ENCODE measurements around the gene HPS1.

HPS1 gene

DNA sequence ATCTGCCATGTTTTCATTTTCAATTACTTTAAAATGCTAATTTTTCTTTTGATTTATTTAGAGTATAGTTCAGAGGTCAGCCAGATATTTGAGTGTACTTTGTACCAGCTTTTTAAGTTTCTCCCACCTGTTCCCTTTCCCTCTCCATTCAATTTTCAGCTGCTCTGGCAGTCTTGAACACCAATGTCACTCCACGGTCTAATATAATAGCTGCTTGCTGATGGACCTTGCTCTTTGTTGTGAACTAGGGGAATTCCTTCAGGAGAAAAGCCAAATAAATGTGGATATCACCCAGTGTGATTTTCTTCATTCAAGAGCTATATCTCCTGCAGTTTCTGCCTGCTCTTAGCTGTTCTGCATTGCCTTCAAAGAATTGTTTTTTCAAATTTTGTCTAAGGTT is 3.9 kb upstream of the HPS1 start:
- Mint-ChIP-seq H3K4me1 (peaks cover 3% of the 10 kb centered on the region), H3K9me3 (no peaks in the 10 kb centered on the region), H3K4me3 (no peak overlapping the region), H3K36me3 (peaks cover 2% of the 10 kb centered on the region), H3K27ac (no peak overlapping the region)
- ATAC-seq (no peak), DNase-seq (ENCODE audit: low spot score in 2 of 2) (peak in 1 of 2 donors; percentile 3)

DNA sequence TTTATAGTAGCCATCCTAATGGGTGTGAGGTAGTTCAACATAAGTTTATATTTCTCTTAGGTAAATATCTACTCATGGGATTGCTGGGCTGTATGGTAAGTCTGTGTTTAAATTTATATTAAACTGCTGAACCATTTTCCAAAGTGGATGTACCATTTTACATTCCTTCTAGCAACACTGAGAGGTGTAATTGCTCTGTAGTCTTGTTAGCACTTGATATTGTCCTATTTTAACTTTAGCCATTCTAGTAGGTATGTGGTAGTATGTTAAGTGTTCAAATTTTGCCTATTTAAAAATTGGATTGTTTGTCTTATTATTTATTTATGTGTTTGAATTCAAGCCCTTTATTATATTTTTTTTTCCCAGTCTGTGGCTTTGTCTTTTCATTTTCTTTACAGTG is 2.6 kb upstream of the HPS1 start:
- no peak for DNase-seq (ENCODE audit: low spot score in 2 of 2)
- Mint-ChIP-seq H3K9me3 (no peaks in the 10 kb centered on the region), H3K4me1 (peaks cover 16% of the 10 kb centered on the region), H3K36me3 (peaks cover 16% of the 10 kb centered on the region), H3K27ac (no peak overlapping the region), H3K4me3 (no peak overlapping the region)
- no peak for ATAC-seq

DNA sequence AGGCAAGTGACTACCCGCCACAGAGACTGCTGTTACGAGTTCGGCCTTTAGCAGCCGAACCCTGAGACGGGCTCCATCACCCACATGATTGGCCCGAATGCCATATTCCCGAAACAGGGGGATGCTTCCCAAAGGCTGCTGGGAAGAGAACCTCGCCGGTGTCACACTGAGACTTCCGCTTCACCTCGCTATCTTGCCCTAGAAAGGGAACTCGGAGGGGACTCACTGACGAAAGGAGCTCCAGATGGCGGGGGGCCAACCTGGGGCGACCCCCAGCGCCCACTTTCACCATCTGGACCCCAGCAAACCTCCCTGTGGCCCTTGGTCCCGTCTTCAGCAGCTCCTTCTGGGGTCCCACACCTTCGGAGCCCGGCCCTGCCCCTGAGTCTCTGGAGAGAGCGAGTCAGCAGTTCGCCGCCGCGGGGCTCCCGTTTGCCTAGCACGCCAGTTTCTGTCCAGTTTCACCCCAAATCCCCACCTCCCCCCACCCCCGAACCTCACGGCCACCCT is 529 bp downstream of the HPS1 start:
- Mint-ChIP-seq H3K4me1 (peaks cover 44% of the 10 kb centered on the region), H3K9me3 (no peaks in the 10 kb centered on the region), H3K4me3 (peak overlapping the region; percentile 88), H3K27ac (peak overlapping the region; percentile 94), H3K36me3 (peaks cover 46% of the 10 kb centered on the region)
- ATAC-seq (peak; percentile 62), DNase-seq (ENCODE audit: low spot score in 2 of 2) (peak in 1 of 2 donors; percentile 25)

DNA sequence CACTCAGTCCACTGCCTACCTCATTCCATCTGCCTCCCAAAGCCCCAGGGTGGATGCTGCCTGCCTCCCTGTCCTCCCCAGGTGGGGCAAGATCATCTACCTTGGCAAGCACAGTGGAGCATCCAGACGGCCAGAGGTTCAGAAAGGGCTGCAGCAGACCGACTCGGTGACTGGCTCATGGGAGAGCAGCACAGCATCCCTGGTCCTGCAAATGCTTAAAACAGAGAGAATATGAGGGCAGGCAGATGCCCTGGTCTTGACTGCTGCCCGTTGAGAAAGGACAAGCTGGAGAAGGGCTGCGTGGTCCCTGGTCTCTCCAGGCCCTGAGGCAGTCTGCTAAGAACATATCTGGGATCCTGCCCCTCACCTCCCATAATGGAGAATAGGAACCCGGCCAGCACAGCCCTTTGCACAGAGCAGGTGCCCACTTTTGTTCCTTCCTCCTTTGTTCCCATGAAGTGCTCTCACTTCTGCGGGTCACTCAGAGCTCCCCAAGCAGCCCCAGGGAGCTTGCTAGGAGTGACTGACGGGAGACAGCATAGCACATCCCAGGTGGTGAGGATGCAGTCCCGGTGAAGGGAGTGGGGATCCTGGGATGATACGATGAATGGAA is 1.4 kb downstream of the HPS1 start:
- peak overlapping the region; percentile 88 for H3K4me3 Mint-ChIP-seq
- DNase-seq (ENCODE audit: low spot score in 2 of 2) (peak in 1 of 2 donors; percentile 48), ATAC-seq (no peak)
- H3K9me3 Mint-ChIP-seq = no peaks in the 10 kb centered on the region
- peaks cover 55% of the 10 kb centered on the region for H3K36me3 Mint-ChIP-seq
- peak overlapping the region; percentile 94 for H3K27ac Mint-ChIP-seq
- H3K4me1 Mint-ChIP-seq = peaks cover 45% of the 10 kb centered on the region

DNA sequence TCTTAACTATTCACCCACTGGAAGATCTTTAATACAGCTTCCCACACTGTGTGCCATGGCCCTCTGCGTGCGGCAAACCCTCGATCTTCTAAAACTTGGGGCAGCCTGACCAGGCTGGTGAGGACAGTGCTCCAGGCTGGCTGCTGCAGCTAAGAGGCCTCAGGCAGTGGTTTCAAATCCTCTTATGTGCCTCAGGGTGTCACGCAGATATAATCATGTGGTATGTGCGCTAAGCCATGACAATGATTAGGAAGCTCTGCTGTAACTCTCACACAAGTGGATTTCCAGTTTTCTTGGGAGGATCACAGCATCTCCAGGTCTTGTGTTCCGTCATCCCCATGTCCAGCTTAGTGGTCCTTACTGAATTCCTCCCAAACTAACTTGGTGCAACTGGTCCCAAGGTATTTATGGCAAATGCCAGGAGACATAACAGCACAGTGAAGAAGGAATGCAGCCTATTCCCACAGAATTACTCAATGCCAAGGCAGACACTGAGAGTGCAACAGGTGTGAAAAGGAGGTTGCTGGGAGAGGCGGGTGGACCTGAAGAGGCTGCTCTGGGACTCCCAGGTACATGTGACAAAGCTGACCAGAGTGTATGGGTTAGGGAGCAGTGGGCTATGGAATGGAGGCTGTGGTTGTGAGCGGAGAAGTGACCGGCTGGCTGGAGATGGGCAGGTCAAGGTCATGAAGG is 2.3 kb downstream of the HPS1 start:
- peak in 1 of 2 donors; percentile 45 for DNase-seq (ENCODE audit: low spot score in 2 of 2)
- Mint-ChIP-seq H3K36me3 (peaks cover 64% of the 10 kb centered on the region), H3K27ac (peak overlapping the region; percentile 94), H3K9me3 (no peaks in the 10 kb centered on the region), H3K4me3 (peak overlapping the region; percentile 88), H3K4me1 (peaks cover 45% of the 10 kb centered on the region)
- ATAC-seq = no peak

- H3K4me1 Mint-ChIP-seq = peaks cover 37% of the 10 kb centered on the region
- DNase-seq (ENCODE audit: low spot score in 2 of 2) (peak in 1 of 2 donors; percentile 42), ATAC-seq (no peak)
- H3K9me3 Mint-ChIP-seq = no peaks in the 10 kb centered on the region
- H3K36me3 Mint-ChIP-seq = peaks cover 95% of the 10 kb centered on the region
- peak overlapping the region; percentile 53 for H3K27ac Mint-ChIP-seq
- no peak overlapping the region for H3K4me3 Mint-ChIP-seq
Measured at GRCh38 chr10:98438715-98439114, 8.0 kb downstream of the HPS1 start.

- Mint-ChIP-seq H3K4me1 (peaks cover 17% of the 10 kb centered on the region), H3K4me3 (no peak overlapping the region), H3K27ac (no peak overlapping the region), H3K9me3 (peaks cover 4% of the 10 kb centered on the region), H3K36me3 (peaks cover 95% of the 10 kb centered on the region)
- DNase-seq (ENCODE audit: low spot score in 2 of 2) = peak in 1 of 2 donors; percentile 36
- ATAC-seq = no peak
Measured at GRCh38 chr10:98436704-98437103, 10.0 kb downstream of the HPS1 start.

DNA sequence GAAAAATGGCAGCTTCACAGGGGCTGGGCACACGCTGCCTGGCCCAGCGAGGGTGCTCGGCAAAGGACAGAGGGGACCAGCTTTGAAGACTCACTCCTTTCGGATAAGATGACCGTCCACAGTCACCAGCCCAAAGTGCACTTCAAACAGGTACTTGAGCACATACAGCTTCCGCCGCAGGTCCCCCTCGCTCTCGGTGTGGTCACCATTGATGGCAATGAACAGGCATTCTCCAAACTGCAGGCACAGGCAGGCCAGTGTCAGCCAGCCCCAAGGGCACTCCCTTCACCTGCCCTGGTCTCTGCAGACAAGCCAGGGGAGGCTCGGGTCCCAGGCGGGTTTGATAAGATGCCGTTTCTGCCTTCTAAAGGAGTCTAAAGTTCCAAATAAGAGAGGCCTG is 11.6 kb downstream of the HPS1 start:
- H3K4me3 Mint-ChIP-seq = no peak overlapping the region
- peak overlapping the region; percentile 60 for H3K27ac Mint-ChIP-seq
- peaks cover 95% of the 10 kb centered on the region for H3K36me3 Mint-ChIP-seq
- ATAC-seq (no peak), DNase-seq (ENCODE audit: low spot score in 2 of 2) (peak in 1 of 2 donors; percentile 37)
- peaks cover 4% of the 10 kb centered on the region for H3K9me3 Mint-ChIP-seq
- H3K4me1 Mint-ChIP-seq = peaks cover 11% of the 10 kb centered on the region

GRCh38 chr10:98433881-98434732 is 12.6 kb downstream of the HPS1 start:
- H3K4me3 Mint-ChIP-seq = no peak overlapping the region
- no peak for ATAC-seq
- H3K36me3 Mint-ChIP-seq = peaks cover 95% of the 10 kb centered on the region
- peaks cover 11% of the 10 kb centered on the region for H3K4me1 Mint-ChIP-seq
- H3K9me3 Mint-ChIP-seq = peaks cover 4% of the 10 kb centered on the region
- H3K27ac Mint-ChIP-seq = no peak overlapping the region
- peak in 1 of 2 donors; percentile 40 for DNase-seq (ENCODE audit: low spot score in 2 of 2)

- Mint-ChIP-seq H3K36me3 (peaks cover 95% of the 10 kb centered on the region), H3K4me3 (no peak overlapping the region), H3K27ac (no peak overlapping the region), H3K9me3 (peaks cover 4% of the 10 kb centered on the region), H3K4me1 (peaks cover 8% of the 10 kb centered on the region)
- DNase-seq (ENCODE audit: low spot score in 2 of 2) (peak in 1 of 2 donors; percentile 6), ATAC-seq (no peak)
Measured at GRCh38 chr10:98433371-98433770, 13.4 kb downstream of the HPS1 start.

DNA sequence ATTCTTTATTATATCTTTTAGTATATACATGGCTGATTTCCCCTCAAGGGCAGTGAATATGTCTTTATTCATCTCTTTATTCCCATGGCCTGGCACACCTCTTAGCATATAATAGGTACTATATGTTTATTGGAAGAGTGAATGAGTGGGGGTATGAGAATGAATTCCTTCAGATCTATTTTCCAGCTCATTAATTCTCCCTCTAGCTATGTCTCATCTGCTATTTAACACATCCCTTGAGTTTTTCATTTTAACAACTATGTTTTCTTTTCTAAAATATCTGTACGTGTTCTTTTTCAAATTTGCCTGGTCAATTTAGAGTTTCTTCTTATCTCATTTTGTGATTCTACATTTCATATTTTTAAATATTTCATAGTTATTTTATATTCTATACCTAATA is 14.4 kb downstream of the HPS1 start:
- Mint-ChIP-seq H3K4me1 (no peaks in the 10 kb centered on the region), H3K36me3 (peaks cover 97% of the 10 kb centered on the region), H3K9me3 (peaks cover 4% of the 10 kb centered on the region), H3K4me3 (no peak overlapping the region), H3K27ac (no peak overlapping the region)
- ATAC-seq (no peak), DNase-seq (ENCODE audit: low spot score in 2 of 2) (no peak)

GRCh38 chr10:98431016-98431415 is 15.7 kb downstream of the HPS1 start:
- Mint-ChIP-seq H3K4me3 (no peak overlapping the region), H3K9me3 (peaks cover 4% of the 10 kb centered on the region), H3K36me3 (peaks cover 95% of the 10 kb centered on the region), H3K4me1 (no peaks in the 10 kb centered on the region), H3K27ac (no peak overlapping the region)
- DNase-seq (ENCODE audit: low spot score in 2 of 2) (peak in 1 of 2 donors; percentile 28), ATAC-seq (no peak)

DNA sequence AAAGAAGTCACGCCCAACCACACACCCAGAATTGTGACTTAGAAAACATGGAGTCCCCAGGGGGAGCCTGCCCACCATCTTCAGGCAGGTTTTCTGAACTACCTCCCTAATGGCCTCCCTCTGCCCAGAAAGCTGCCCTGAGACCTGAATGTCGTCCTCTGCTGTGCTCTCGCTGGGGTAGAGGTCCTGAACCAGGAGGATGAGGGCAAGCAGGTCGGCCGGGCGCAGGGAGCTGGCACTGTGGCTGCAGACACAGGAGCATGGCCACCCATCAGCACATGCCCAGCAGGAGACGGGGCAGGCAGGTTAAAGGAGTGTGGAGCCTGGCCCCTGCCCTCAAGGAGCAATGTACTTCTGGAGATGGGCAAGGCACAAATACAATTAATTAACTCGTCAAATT is 16.3 kb downstream of the HPS1 start:
- no peak for ATAC-seq
- Mint-ChIP-seq H3K4me1 (no peaks in the 10 kb centered on the region), H3K27ac (no peak overlapping the region), H3K36me3 (peaks cover 95% of the 10 kb centered on the region), H3K9me3 (peaks cover 4% of the 10 kb centered on the region), H3K4me3 (no peak overlapping the region)
- DNase-seq (ENCODE audit: low spot score in 2 of 2) = peak in 1 of 2 donors; percentile 29

DNA sequence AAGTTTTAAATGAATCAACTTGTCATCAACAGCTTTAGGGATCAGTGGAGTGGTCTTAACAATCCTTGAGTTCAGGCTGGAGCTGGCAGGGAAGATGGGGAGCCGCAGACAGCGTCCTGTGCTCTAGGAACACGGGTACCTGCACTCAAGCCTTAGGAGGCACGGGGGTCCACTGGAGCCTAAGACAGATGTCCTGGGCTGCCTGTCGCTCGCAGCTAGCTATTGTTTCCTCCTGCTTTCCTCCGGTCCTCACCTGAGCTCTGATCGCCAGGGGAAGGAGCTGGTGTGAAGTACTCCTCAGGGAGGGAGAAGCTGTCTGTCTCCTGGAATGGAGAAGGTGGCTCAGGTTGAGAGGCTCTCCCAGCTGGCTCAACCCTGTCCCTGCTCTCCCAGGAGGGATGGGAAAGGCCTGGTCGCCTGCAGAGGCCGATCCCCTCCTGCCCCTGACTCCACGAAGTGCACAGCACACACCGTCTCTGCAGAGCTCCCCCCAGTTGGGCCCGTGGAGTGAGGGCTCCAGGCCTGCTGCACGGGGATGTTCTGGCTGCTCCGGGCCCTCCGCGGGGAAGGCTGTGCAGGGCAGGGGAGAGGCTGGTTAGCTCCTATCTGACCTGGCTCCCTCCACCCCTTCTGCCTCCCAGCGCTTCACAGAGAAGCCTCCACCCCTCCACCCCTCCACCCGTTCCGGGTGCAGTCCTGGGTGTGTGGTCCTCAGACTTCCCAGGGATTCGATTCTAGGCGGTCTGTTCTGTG is 17.2 kb downstream of the HPS1 start:
- H3K9me3 Mint-ChIP-seq = peaks cover 4% of the 10 kb centered on the region
- H3K36me3 Mint-ChIP-seq = peaks cover 88% of the 10 kb centered on the region
- no peak overlapping the region for H3K4me3 Mint-ChIP-seq
- no peaks in the 10 kb centered on the region for H3K4me1 Mint-ChIP-seq
- peak in 1 of 2 donors; percentile 39 for DNase-seq (ENCODE audit: low spot score in 2 of 2)
- ATAC-seq = no peak
- no peak overlapping the region for H3K27ac Mint-ChIP-seq
